Stimulated activated CD4-positive, alpha-beta T cell treated with anti-CD3 and anti-CD28 coated beads, Interleukin-15, amount 100 ng/mL, for 24 hours (primary cell): ENCODE results near the gene NT5C1B.
"Not testable (repeated sequence)": the region's sequence is repeated elsewhere in the genome, so short reads cannot be mapped to it uniquely, and the experiment has no call there.

ENCODE experiments used
- DNase-seq: peaks from one replicate; pipeline ENCODE4 v3.0.0-alpha.2; 2020

Gene NT5C1B

DNA sequence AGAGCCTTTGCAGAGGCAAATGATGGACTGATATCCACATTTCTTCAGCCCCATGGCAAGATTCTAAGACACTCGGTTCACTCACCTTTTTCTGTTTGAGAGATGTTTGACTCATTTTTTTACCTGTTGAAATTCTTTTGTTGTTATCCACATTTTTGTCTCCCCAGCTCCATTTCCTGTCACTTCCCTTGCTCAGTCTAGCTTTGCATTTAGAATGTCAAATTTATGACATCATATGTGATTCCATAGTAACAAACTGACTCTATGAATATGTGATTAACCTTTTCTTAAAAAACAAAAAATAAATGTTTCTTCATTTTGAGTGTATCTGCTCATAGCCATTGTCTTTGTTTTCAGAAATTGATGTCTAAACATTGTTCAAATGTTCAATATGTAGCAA is at the start of gene NT5C1B:
NT5C1B (minus strand) TSS at position 216 of the 400 bp plus-strand sequence; CDS start at position 115, 101 bp downstream.
- DNase-seq, result no peak

DNA sequence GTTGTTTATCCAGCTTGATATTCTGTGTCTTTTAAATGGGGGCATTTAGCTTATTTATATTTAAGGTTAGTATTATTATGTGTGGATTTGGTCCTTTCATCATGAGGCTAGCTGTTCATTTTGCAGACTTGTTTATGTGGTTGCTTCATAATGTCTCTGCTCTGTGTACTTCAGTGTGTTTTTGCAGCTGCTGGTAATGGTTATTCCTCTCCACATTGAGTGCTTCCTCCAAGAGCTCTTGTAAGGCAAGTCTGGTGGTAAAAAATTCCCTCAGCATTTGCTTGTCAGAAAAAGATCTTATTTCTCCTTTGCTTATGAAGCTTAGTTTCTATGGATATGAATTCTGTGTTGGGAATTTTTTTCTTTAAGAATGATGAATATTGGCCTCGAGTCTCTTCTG is 47.8 kb upstream of the NT5C1B start:
- no peak for DNase-seq

DNA sequence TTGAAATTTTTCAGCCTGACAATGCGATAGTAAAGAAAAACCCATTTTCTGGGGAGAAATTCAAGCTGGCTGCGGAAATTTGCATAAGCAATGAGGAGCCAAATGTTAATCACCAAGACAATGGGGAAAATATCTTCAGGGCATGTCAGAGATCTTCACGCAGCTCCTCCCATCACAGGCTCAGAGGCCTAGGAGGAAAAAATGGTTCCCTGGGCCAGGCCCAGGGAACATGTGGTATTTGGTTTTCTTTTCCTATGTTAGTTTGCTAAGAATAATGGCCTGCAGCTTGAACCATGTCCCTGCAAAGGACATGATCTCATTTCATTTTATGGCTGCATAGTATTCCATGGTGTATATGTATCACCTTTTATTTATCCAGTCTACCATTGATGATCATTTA is 43.3 kb upstream of the NT5C1B start:
- DNase-seq, result not testable (repeated sequence)

DNA sequence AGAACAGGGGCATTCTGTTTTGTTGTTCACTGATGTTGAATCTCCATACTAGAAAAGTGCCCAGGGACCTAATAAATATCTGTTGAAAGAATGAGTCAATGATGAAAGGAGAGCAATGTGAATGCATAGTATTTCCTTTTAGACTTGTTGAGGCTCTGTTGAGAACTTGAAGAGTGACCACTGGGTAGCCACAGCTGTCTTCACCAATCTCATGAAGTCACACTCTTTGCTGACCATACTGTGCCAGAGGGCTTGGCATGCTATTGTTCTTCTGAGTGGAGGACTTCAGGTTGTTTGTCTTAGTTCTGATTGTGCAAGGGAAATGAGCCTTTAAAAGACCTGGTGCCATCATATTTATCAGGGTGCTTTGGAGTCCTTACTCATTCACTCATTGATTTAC is 41.6 kb upstream of the NT5C1B start:
- no peak for DNase-seq

DNA sequence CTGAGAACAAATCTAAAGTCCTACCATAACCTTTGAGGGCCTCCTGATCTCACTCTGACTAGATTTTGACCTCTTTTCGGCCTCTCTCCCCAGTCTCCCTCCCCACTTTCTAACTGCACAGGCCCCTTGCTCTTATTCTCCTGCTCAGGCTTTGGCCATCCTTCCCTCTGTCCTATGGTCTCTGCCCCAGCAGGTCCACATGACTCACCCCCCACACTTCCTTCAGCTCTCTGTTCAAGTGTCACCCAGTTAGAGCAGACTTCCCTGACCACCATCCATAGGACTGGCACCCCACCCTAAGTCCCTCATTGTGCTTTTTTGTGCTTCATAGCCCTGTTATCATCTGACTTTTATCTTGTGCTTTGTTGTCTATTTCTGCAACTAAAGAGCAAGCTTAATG is 41.2 kb upstream of the NT5C1B start:
- DNase-seq, result no peak

DNA sequence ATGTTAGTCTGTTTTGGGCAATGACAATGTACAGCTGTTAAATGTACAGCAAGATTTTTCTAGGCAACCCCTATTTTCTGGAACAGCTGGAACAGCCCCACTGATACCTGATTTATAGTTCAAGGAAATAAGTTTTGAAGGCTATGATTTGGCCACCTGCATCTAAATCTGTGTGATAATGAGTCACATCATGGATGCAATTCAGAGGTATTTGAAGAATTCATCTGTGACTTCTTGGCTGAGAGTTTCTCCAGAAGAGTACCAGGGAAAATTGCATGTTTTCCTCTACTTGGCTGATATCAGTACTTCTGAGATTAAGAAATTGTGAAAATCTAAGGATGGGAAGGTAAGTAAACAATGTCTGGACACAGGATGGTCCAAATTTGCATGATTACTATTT is 40.7 kb upstream of the NT5C1B start:
- no peak for DNase-seq

DNA sequence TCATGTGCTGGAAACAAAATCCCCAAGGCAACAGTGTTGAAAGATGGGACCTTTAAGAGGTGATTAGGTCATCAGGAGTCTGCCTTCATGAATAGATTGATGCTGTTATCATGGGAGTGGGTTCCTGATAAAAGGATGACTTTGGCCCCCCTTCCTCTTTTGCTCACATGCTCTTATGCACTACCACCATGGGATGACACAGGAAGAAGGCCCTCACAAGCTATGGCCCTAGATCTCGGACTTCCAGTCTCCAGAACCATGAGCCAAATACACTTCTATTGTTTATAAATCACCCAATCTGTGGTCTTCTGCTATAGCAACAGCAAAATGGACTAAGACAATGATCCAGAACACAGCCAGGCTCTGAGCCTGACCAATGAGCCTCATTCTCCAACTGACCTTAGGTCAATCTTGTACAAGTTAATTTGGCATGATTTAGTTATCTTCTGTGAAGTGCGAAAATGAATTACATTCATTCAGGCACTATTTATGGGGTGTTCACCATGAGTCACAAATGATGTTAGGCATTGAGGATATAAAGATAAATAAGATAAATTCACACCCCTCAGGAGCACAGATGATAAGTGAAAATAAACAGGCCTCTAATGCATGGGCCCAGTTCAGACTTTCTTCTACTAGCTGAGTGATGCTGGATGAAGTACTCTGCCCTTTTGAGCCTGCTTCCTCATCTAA is 37.7 kb upstream of the NT5C1B start:
- no peak for DNase-seq

DNA sequence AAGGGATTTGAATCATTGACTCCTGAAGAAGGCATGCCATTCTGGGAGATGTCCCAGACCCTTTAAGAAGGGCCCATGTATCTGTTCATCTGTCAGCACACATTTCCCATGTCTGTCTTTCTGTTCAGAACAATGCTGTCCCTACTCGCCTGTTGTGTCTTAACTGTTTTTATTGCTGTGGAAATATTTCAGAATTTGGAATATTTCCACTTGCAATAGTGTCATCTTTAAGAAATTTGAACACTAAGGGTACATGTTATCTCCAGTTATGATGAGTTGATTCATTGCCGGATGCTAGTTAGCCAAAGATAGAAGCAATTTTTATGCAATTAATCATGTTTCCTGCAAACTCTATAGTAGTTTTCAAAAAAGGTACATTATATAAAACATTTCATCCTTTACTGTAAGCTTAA is 36.9 kb upstream of the NT5C1B start:
- no peak for DNase-seq

DNA sequence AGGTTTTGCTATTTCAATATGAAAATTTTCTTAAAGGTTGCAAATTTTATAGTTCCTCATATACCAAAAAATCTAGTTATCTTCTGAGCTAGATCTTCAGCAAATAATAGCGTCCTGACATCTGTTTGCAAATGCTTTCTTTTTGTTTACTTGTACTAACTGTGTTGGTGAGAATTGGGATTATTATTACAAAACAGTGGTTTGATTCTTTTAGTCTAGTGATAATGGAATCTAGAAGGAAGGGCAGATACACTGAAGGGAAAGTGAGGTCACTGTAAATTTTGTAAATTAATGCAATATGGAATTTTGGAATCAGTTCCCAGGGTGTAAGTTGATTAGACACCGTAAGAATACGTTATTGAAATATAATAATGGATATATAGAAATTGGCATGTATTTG is 36.2 kb upstream of the NT5C1B start:
- no peak for DNase-seq

DNA sequence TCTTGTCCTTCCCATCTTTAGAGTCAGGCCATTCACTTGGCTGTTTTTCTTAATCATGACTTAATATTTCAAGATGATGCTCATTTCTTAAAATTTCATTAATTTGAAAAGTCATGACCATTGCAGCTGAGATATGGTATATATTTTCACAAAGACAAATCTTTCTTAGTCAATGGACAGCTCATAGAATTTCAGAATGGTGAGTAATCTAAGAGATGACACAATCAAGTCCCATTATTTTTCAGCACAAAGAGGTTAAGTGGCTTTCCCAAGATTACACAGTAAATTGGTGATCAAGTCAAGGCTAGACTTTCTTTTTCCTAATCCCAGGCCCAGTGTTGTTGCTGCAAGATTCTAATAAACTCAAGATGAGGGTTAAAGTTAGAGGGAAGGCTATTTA is 34.4 kb upstream of the NT5C1B start:
- no peak for DNase-seq

DNA sequence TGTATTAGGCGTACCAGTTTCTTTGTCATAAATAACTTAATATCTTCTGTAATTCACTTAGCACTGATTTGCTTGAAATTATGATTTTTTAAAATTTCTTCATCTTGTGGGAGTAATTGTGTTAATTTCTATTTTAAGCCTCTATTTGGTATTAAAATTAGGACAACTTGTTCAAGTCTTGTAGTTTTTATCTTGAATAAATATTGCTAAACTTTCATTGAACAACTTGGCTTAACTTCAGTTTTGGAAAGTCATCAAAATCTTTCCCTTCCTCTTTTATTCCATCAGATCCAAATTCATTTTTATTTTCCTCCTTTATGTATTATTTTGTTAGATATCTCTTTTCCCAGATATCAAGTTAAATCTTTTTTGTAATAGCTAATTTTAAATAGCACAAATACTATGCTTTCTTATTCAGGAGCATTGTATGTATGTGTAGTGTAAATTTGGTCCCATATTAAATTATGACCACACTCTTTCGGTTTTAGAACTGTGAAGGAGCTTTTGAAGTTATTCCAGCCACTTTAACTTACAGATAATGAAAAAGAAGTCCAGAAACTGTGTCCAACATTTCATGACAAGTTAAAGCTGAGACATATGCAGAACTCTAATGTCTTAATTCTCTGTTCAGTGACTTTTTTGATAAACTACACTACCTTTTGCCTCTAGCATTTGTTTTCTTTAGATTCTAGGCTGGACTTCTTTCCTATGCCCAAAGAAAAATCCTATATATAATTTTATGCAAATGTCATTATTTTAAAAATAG is 31.7 kb upstream of the NT5C1B start:
- DNase-seq, result no peak

DNA sequence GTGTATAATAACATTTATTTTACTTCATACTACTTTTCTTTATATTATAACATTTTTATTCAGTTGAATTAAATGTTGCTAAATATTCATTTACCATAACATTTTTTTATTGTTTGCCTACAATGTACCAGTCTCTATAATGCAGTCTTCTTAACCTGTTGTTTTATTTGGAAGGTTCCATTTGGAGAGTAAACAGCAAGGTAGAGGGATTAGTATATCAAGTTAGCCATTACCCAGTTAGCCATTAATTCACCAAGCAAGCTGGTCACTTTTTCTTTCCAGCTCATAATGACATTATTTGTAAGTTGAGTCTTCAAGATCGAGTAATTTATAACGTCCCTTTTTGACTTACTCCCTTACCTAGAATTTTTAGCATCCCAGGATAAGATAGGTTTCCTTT is 29.7 kb upstream of the NT5C1B start:
- no peak for DNase-seq

DNA sequence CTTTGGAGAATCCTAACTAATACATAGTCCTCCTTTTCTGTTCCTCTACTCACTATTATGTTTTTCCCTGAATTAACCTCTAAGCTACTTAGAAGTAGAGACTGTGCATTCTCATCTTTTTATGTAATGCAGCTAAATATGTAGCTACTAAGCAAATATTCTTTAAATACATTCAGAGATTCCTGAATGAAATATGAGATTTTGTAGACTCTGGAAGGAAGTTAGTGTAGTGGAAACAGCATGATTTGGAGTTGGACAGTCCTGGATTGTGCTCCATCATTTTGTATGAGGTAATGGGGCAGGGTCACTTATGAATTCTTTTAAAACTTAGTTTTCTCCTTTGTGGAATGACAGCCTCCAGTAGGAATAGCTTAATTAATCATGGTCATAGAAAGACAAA is 24.7 kb upstream of the NT5C1B start:
- no peak for DNase-seq

DNA sequence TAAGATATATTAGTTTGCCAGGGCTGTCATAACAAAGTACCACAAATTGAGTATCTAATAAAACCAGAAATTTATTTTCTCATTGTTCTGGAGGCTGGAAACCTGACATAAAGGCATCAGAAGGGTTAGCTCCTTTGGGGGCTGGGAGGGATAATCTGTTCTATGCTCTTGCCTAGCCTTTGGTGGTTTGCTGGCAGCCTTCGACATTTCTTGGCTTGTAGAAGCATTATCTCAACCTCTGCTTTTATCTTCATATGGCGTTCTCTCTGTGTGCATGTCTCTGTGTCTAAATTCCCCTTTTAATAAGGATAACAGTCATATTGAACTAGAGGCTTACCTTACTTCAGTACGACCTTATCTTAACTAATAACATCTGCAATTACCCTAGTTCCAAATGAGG is 22.8 kb upstream of the NT5C1B start:
- no peak for DNase-seq

DNA sequence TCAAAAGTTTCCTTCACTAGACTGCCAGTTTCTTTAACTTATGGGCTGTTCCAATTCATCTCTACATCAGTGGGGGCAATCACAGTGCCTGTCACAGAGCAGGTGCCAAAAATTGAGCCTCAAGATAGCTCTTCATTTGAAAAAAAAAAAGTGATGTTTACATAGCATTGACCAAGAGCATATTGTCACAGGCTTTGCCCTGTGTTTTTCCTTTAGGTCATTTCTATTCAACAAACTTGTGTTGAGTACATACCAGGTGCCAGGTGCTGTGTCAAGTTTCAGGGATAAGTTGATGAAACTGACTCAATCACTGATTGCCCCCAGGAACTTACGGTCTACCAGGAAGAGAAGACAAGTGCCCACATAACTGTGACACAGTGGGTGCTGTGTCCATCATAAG is 22.2 kb upstream of the NT5C1B start:
- no peak for DNase-seq

DNA sequence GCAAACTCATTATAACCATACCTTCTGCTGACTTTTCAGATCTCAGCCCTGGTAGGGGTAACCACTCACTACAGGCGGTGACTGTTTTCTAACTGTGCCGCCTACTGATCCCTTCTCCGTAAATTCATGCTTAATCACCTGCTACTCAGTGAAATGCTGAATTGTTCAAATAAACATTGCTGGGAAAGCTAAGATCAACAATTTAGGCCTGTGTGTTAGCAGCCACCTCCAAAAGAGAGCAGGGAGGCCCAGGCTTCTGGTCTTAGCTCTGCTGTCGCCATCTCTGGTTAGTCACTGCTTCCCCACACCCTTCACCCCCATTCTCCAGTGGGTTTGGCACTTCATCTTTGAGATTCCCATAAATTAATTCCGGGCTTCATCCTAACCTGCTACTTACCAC is 21.8 kb upstream of the NT5C1B start:
- DNase-seq, result no peak

DNA sequence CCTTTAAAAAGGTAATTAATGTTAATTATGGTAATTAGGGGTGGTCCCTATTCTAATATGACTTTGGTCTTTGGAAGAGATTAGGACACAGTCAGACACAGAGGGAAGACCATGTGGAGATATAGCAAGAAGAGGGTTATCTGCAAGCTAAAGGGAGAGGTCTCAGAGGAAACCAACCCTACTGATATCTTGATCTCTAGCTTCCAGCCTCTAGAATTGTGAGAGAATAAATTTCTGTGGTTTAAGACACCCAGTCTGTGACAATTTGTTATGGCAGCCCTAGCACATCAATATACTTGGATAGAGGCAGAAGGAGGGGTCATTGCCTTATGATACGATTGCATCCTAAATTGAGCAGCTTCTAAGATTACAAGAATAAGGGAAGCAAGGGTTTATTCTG is 21.3 kb upstream of the NT5C1B start:
- no peak for DNase-seq

DNA sequence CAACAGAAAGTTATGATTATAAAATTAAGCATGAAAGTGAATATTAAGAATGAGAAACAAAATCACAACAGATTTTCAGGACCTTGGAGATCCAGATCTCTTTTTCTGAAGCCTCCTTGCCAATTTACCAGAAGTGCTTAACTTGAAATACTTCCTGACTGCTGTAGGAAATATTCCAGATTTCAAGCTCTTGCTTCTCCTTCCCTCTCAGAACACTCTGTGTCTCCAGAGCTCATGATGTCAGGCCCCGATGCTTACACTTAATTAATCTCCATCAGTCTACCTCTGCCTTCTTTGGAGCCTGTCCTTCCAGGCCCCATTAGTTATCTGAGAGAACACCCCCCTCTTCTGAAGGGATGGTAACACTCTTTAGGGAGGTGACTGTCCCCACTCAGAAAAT is 20.7 kb upstream of the NT5C1B start:
- DNase-seq, result no peak

DNA sequence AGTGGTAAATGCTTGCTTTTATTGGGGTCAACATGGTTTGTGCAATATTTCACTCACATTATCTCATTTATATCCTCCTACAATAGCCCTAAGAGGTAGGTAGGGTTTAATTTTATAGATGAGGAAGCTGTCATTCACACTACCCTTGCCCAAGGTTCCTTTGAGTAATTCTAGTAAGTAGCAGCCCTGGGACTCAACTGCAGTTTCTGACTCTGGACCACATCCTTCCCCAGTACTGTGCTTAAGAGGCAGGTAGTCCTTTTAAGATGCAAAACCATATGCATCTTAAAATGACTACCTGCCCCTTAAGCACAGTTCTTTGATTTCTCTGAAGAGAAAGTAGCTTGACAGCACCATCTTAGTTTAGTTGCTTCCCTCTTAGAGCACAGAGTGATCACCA is 15.7 kb upstream of the NT5C1B start:
- DNase-seq, result no peak

DNA sequence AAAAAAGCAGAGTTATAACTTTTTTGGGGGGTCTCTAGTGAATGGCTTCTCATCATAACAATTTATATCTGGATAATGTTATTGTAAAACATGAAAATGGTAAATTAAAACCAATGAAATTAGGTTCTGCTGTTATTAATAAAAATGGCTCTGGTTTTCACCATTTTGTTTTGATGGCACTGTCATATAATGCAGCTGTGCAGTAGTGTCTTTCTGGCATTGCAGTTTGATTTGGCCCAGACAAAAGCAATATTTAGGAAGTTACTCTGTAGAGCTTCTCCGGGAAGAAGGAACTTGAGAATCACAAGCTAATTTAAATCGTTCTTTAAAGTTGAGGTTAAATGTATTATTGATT is 15.1 kb upstream of the NT5C1B start:
- DNase-seq, result no peak

DNA sequence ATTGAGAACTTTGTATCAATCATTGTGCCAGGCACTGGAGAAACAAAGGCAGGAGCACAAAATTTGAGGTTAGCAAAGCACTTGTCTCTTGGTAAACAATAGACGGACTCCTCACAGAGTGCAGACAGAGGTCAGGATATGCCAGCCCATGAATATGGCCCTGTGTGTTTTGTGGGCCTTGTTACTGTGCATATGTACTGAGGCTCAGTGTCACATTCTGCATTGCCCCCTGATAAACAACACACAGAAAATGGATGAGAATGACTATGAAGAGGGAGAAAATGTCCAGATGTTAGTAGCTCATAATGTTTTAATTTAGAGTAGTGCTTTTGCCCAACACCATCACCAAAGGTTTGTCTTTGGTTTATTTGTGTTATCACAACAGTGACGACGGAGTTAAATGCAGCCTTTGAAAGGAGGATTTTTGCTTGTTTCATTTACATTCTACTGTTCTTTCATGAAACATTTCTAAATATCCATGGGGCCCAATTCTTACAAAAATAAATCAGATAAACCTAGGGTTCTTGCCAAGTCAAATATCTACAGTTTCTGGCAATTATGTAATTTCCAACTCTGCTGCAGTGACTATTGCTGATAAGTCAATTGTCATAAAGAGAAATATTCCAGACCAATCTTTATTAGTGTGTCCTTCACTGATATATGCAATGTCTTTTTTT is 14.6 kb upstream of the NT5C1B start:
- no peak for DNase-seq

DNA sequence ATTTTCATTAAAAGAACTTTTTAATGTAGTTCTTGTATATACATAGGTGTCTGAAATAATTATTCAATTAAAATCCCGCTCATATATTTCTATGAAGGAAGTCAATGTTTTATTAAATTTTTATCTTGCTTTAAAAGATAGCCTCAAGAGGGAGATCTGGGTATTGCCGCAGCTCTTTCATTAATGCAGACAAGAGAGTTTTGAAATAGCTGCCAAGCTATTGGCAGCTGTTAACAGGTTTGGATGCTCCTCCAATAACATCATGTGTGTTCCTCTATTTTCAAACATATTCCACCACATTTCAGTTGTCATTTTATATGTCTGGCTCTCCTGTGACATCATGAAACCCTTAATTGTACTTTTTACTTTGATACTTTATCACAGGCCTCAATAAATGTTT is 12.9 kb upstream of the NT5C1B start:
- DNase-seq, result no peak

DNA sequence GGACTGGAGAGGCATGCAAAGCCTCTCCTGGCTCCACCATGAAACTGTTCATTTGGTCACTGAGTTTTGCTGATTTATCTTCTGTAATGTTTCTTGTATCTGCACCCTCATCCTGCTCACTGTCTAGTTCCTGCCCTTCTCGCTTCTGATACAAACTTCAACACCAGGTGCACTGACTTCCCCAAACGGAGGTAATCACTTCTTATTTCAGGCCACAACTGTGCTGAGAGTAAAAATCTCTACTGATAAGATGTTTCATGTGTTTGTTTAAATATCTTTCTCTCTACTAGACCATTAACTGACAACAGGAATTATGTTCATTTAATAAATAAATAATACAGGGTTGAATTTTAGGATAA is 10.9 kb upstream of the NT5C1B start:
- DNase-seq, result no peak

DNA sequence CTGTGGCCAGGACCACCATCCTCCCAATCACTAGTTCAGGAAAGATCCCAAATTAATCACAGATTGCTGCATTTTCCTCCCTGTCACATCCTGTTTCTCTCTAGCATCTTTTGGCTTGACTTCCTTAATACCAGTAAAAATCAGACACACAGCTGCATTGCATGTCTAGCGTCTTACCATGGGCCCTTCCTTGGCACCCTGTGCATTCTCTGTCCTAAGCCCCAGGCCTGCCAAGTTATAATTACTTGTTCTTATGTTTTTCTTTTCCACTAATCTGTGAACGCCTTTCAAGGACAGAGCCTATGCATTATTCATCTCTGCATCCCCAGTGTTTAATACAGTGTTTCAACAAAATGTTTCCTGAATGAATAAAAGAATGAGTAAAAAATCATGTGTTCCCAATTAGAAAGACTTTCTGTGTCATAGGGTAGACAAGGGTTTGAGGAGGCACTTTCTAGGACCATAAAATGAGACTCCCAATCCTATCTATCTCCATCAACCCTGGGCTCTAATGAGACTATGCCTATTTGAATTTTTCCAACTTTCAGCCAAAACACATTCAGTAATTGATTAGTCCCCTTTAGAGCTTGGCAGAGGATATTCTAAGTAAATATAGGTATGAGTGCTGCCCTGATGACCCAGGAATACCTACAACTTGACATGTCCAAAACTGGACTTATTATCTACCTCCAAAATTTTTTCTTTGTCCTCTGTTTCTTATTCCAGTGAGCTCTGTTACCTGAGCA is 10.3 kb upstream of the NT5C1B start:
- DNase-seq, result no peak
